ENCODE data around the gene ZNF133.

GRCh38 chr20:18360635-18361034 is 72.3 kb downstream of the ZNF133 start:
- TF ChIP-seq ISL1 (CRISPR knock-in tag; IDR thresholded peaks at IDR 0.05) (no peak), PATZ1 (CRISPR knock-in tag; IDR thresholded peaks at IDR 0.05; ENCODE audit: borderline replicate concordance) (no peak), CREB5 (CRISPR knock-in tag; IDR thresholded peaks at IDR 0.05; ENCODE audit: low read depth) (no peak), ZNF565 (CRISPR knock-in tag; conservative IDR thresholded peaks at IDR 0.05; ENCODE audit: low read depth) (no peak), CSRNP3 (CRISPR knock-in tag; IDR thresholded peaks at IDR 0.05) (no peak), ZC3H10 (CRISPR knock-in tag; IDR thresholded peaks at IDR 0.05) (no peak)
